ENCODE measurements around the gene ZBTB16. TPM values are rescaled to one million over a fixed set of nuclear protein-coding genes. Genes with fewer than 3 reads are reported as not detected.

ZBTB16 gene
- total RNA-seq, 1 donor from 2014 or later: 17.7 TPM

GRCh38 chr11:114279792-114280546 lies 220.5 kb downstream of the ZBTB16 start:
- no peak overlapping the region for H3K4me2 ChIP-seq

GRCh38 chr11:114280696-114281095 lies 221.2 kb downstream of the ZBTB16 start:
- no peak overlapping the region for H3K9ac ChIP-seq
- peaks cover 2% of the 10 kb centered on the region for H3K27me3 Mint-ChIP-seq (ENCODE audit: insufficient read depth, low read depth)
- H2AFZ ChIP-seq (replicated peaks): peak overlapping the region; percentile 48
- H3K36me3 Mint-ChIP-seq: no peaks in the 10 kb centered on the region
- H3K9me3 Mint-ChIP-seq: no peaks in the 10 kb centered on the region
- no peak overlapping the region for H3K4me2 ChIP-seq
- peak; percentile 88 for DNase-seq (ENCODE audit: low spot score)
- no peaks in the 10 kb centered on the region for H3K36me3 ChIP-seq
- H3F3A ChIP-seq (ENCODE audit: low read depth): no peaks in the 10 kb centered on the region
- H3K9me3 ChIP-seq (ENCODE audit: low read depth): no peaks in the 10 kb centered on the region
- H3K4me1 Mint-ChIP-seq: peaks cover 4% of the 10 kb centered on the region
- H3K27ac ChIP-seq: no peak overlapping the region
- no peak overlapping the region for H3K4me3 ChIP-seq
- H3K27ac Mint-ChIP-seq: no peak overlapping the region
- peaks cover 7% of the 10 kb centered on the region for H3K4me1 ChIP-seq
- peak; percentile 80 for TF ChIP-seq CTCF (IDR thresholded peaks at IDR 0.05)
- TF ChIP-seq EZH2phosphoT487 (IDR thresholded peaks at IDR 0.05): no peak
- H3K4me3 Mint-ChIP-seq: no peak overlapping the region
- H3K79me2 ChIP-seq (ENCODE audit: low read depth): no peaks in the 10 kb centered on the region
- no peaks in the 10 kb centered on the region for H4K20me1 ChIP-seq (ENCODE audit: low read depth)
- no peaks in the 10 kb centered on the region for H3K27me3 ChIP-seq

More at GRCh38 chr11:114279792-114280546, 220.5 kb downstream of the ZBTB16 start:
- H3K4me3 ChIP-seq: no peak overlapping the region
- Mint-ChIP-seq H3K4me3 (no peak overlapping the region), H3K9me3 (no peaks in the 10 kb centered on the region), H3K27ac (no peak overlapping the region), H3K27me3 (ENCODE audit: insufficient read depth, low read depth) (peaks cover 2% of the 10 kb centered on the region), H3K36me3 (no peaks in the 10 kb centered on the region), H3K4me1 (peaks cover 4% of the 10 kb centered on the region)
- no peaks in the 10 kb centered on the region for H3K27me3 ChIP-seq
- no peak for DNase-seq (ENCODE audit: low spot score)
- no peak overlapping the region for H3K27ac ChIP-seq
- H4K20me1 ChIP-seq (ENCODE audit: low read depth): no peaks in the 10 kb centered on the region
- H2AFZ ChIP-seq (replicated peaks): peak overlapping the region; percentile 48
- H3K4me1 ChIP-seq: peaks cover 7% of the 10 kb centered on the region
- H3K9me3 ChIP-seq (ENCODE audit: low read depth): no peaks in the 10 kb centered on the region
- no peak for TF ChIP-seq EZH2phosphoT487 (IDR thresholded peaks at IDR 0.05)
- no peak for TF ChIP-seq EZH2 (IDR thresholded peaks at IDR 0.05)
- no peak for TF ChIP-seq CTCF (IDR thresholded peaks at IDR 0.05)
- H3K79me2 ChIP-seq (ENCODE audit: low read depth): no peaks in the 10 kb centered on the region
- no peak overlapping the region for H3K9ac ChIP-seq
- no peaks in the 10 kb centered on the region for H3F3A ChIP-seq (ENCODE audit: low read depth)
- no peaks in the 10 kb centered on the region for H3K36me3 ChIP-seq

- no peak overlapping the region for H3K27ac Mint-ChIP-seq
- no peak for DNase-seq (ENCODE audit: low spot score)
- H4K20me1 ChIP-seq (ENCODE audit: low read depth): no peaks in the 10 kb centered on the region
- peaks cover 2% of the 10 kb centered on the region for H3K27me3 Mint-ChIP-seq (ENCODE audit: insufficient read depth, low read depth)
- no peak for TF ChIP-seq EZH2 (IDR thresholded peaks at IDR 0.05)
- TF ChIP-seq CTCF (IDR thresholded peaks at IDR 0.05): no peak
- TF ChIP-seq EZH2phosphoT487 (IDR thresholded peaks at IDR 0.05): no peak
- no peak overlapping the region for H3K4me2 ChIP-seq
- H3K4me3 ChIP-seq: no peak overlapping the region
- H3K9me3 ChIP-seq (ENCODE audit: low read depth): no peaks in the 10 kb centered on the region
- H3K9ac ChIP-seq: no peak overlapping the region
- H3K27ac ChIP-seq: no peak overlapping the region
- H3F3A ChIP-seq (ENCODE audit: low read depth): no peaks in the 10 kb centered on the region
- no peak overlapping the region for H3K4me3 Mint-ChIP-seq
- H3K4me1 ChIP-seq: peaks cover 7% of the 10 kb centered on the region
- H3K36me3 Mint-ChIP-seq: no peaks in the 10 kb centered on the region
- peaks cover 4% of the 10 kb centered on the region for H3K4me1 Mint-ChIP-seq
- H3K36me3 ChIP-seq: no peaks in the 10 kb centered on the region
- peak overlapping the region; percentile 39 for H2AFZ ChIP-seq (replicated peaks)
- no peaks in the 10 kb centered on the region for H3K27me3 ChIP-seq
- no peaks in the 10 kb centered on the region for H3K9me3 Mint-ChIP-seq
- H3K79me2 ChIP-seq (ENCODE audit: low read depth): no peaks in the 10 kb centered on the region
Measured at GRCh38 chr11:114281388-114281956, 222.0 kb downstream of the ZBTB16 start.

Data from neural progenitor cell (in vitro differentiated cells).